HG02870 (cell line): Measurements from ENCODE around the gene SCARB2.

Source experiments
- ATAC-seq: cut with Tn5 transposase; IDR thresholded peaks from one replicate; pipeline ENCODE4 v1.9.1; 2021; ENCODE audit warnings: mild to moderate bottlenecking, moderate library complexity; ENCODE audit not compliant: unreplicated experiment

Gene SCARB2

DNA sequence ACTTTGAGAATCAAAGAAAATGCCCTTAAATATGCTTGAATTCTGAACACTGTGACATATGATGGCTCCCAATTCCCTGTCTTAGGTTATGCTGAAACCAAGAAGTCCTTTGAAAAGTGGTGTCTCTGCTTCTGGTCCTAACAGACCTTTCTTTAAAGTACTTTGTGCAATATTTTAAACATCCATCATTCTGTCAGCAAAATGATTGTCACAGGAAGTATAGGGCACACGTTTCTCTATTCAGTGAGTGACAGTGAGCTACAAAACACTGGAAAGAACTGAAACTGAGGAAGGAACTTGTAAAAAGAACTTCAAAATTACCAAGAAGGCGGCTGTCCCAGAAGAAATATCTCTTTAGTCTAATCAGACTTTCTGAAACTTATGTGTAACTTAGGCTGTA lies 53.3 kb downstream of the SCARB2 start:
- ATAC-seq = no peak

DNA sequence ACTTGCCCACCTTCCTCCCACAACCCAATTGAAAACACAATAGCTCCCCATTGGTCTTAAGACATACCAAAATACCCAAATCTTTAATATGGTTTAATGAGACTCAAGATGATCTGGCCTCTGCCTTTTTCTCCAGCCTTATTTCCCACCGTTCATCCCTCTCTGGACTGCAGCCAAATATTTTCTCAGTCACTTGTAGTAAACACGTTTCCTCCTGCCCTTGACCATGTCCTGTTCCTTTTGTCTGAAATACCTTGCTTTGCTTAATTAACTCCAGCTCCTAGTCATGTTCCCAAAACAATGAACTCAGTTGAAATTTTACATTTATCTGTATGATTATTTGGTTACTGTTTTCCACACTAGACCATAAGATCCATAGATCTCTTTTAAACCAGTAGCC lies 57.0 kb downstream of the SCARB2 start:
- ATAC-seq = no peak

DNA sequence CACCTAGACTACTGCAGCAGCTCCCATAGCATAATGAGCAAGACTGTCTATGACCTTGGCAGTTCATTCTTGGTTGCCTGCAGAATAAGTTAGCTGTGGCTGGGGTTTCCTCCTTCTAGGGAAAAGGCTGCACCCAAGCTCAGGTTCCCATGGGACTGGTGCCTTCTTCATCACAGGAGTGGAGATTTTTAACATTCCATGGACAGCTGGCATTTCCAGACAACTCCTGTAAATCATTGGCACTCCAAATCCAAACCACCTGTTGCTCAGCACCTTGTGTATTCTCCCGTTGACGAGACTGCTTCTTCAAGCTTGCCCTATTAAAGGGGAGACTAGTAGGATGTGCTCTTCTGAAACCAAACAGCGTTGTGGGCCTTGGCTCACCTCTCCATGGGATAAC lies 57.6 kb downstream of the SCARB2 start:
- no peak for ATAC-seq

DNA sequence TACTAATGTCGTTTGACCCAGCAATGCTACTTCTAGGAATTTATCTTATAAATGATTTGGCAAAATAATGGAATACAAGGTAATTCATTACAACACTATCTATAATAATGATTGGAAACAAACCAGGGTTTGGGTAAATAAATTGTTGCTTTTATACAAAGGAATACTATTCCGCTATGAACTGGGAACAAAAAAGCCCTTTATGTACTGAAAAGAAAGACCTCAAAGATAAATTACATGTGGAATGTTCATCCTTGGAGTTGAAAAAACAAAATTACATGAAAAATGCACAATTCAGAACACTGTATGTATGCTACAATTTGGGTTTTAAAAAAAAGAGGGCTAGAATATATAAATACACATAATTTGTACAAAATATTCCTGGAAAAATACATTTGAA lies 60.3 kb downstream of the SCARB2 start:
- no peak for ATAC-seq

DNA sequence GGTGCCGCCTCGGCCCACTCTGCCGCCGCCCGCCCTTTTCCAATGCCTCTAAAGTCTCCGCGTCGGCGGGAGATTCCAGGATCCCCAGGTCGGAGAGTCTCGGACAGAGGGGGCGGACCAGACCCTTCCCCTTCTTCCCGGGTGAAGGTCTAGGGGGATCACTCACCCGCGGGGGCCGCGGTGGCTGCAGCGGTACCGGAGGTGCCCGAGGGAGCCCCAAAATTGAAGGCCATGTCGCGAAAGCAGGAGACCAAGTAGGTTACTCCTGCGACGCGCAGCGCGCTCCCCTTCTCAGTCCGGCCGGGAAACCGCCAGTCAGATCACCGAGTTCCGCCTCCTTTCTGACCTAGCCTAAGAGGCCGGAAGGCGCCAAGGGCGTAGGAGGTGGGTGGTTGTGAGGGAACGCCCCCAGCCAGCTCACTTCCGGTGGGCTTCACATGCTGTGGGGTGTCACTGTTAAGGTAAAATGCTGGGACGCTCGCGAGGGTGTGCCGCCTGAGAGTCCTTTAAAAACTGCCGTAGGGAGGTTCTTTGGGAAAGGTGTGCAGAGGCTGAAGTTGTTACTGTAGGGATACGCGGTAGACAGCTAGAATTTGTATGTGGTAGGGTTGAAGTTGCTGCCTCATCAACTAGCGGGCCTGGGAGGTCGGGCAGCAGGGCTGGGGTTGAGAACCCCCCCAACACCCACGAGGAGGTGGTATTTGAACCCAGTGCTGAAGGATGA lies 65.3 kb downstream of the SCARB2 start, which contains the start of gene NUP54:
Gene NUP54, minus strand, starts transcription at position 256 of the 724 bp plus-strand sequence. Its CDS starts 23 bp downstream, at position 233.
- peak; percentile 99 for ATAC-seq

DNA sequence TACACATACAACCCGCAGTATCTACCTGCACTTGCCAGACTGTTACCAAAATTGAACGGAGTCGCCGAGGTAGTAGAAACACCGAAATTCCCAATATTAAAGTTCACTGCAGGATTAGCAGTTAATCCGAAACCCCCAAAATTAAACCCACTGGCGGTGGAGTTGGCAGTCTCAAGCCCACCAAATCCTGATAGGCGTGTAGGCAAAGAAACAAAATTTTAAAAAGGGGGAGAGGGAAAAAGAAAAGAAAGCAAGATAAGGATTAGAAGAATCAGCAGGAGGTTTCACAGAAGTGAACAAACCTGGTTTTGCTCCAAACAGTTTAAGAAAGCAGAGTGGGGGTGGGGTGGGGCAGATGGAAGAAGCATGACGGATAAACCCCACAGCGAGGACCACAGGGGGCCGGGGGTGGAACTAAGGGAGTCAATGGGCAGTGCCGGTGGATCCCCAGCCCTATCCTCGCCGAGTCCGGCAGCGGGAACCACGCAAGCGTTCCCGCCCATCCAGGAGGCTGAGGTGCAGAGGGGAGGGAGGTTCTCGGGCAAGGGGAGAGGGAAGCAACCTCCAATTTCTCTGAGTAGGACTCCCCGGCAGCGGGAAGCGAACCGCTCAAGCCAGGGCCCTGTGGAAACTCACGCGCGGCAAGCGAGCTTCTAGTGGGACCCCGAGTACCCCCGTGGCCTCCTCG lies 66.0 kb downstream of the SCARB2 start:
- ATAC-seq = peak; percentile 43

DNA sequence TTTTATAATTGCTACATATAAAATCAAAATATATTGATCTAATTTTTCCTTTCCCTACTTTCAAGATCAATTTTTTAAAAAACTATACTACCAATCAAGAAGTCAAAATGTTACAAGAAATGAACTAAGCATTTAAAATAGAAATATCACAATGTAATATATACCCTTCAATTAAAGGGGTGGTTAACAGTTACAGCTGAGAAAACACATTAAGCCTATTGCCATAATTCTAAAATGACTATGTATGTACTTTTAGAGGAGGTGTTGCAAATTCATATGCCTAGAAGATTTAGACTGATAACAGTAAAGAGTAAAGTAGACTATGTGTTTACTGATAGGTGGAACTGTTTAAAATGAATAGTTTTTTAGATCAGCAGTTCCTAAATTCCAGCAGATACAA lies 69.1 kb downstream of the SCARB2 start:
- ATAC-seq = no peak

DNA sequence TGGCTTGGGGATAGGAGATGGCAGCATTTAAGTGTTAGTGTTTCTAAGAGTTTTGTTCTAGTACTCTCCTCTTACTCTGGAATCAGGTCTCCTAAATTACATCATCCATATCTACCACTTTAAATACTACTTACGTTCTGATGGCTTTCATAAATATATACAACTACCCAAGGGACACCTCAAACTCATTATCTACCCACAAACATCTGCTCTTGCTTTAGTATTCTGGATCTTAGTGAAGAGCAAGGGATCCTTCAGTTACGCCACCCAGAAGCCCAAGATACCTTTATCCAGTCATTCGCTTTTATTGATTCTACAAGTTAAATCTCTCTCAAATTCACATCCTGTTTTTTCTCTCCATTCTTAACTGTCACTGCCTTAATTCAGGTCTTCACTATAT lies 72.4 kb downstream of the SCARB2 start:
- ATAC-seq = no peak

DNA sequence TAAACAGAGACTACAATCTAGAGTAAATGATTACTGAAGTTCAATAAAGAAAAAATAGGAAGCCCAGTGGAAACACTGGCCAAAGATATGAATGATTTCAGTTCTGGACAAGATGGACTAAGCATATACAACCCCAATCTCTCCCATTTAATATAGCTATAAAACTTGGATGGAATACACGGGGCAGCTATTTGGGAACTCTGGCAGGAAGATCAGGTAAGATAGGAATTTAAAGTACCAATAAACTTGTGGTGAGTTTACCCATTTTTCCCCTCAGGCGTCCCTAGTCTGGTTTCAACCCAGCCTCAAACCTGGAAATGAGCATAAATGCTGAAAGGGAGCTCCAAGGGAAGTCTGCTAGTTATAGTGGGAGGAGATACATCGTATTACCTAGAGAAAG lies 85.9 kb downstream of the SCARB2 start:
- ATAC-seq = no peak

DNA sequence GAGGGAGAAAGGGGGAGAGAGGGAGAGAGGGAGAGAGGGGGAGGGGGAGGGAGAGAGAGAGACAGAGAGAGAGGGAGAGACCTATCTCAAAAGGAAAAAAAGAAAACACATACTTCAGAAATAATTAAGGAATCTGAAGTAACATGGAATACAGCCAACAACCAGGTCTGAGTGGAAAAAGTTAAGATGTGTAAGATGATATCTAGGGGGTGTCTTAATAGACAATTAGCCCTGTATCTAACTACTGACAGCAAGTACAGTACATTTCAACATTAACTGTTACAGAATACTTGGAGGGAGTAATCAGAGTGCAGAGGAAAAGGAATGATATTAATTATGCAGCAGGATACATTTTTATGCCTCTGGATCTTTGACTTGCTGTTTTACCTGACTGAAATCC lies 87.8 kb downstream of the SCARB2 start:
- no peak for ATAC-seq

DNA sequence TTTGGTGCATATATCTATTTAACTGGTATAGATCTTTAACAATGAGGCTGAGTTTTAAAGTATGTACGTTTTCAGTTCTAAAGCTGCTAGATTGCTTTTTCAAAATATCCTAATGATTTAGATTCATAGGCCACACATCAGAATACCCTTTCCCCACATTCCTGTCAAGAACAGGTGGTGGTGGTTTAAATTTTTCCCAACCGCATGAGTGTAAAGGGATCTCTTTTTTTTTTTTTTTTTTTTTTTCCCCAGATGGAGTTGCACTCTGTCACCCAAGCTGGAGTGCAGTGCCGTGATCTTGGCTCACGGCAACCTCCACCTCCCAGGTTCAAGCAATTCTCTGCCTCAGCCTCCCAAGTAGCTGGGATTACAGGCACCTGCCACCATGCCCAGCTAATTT lies 93.4 kb downstream of the SCARB2 start:
- no peak for ATAC-seq

DNA sequence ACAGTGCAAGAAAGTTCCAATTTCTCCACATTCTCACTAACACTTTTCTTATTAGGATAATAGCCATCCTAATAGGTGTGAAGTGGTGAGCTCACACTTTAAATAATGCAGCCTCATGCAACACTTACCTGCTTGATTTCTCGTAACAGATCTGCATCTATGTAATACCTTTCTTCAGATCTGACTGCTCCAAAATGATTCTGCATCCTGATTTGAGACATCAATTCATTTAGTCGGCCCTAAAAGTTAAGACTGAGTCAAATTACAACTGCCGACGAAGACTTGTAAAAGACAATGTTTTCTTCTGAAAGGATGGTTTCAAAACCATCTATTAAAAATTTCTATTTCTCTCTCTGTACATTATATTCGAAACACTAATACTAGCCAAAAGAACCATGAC lies 96.1 kb downstream of the SCARB2 start:
- ATAC-seq = no peak

DNA sequence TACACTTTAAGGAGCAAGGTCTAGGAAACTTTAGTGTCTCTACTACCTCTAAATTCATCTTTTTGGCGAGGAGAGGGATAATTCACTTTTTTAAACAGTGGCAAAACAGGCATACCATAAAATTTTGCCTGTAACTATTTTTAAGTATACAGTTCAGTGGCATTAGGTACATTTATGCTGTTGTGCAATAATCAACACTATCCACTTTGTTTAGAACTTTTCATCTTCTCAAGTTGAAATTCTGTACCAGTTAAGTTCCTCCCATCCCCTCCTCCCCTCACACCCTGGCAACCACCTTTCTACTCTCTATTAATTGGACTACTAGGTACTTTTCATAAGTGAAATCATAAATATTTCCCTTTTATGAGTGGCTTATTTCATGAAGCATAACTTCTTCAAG lies 96.8 kb downstream of the SCARB2 start:
- no peak for ATAC-seq
